Endodermal cell (in vitro differentiated cells): ENCODE measurements around the gene COTL1. TPM values are rescaled to one million over a fixed set of nuclear protein-coding genes. Genes with fewer than 3 reads are reported as not detected.

Experiments used
- DNase-seq: peaks from one replicate; pipeline ENCODE4 v3.0.0-alpha.2; 2017
- H3K27ac ChIP-seq: 2 replicates; pipeline ENCODE4 v1.5.1; 2013; ENCODE audit warnings: mild to moderate bottlenecking, low read depth, low read length, moderate library complexity
- H3K27me3 ChIP-seq: 2 replicates; pipeline ENCODE4 v1.6.1; 2013; ENCODE audit warnings: mild to moderate bottlenecking, low read length, moderate library complexity; ENCODE audit not compliant: insufficient read depth, control insufficient read depth, poor library complexity, severe bottlenecking
- H3K36me3 ChIP-seq: 2 replicates; pipeline ENCODE4 v1.7.0; 2013; ENCODE audit warnings: mild to moderate bottlenecking, low read length, moderate library complexity; ENCODE audit not compliant: control insufficient read depth, insufficient read depth
- H3K4me1 ChIP-seq: one replicate; pipeline ENCODE4 v1.7.0; 2013; ENCODE audit warnings: low read length; ENCODE audit not compliant: control insufficient read depth, insufficient read depth
- H3K4me3 ChIP-seq: 2 replicates; pipeline ENCODE4 v1.5.1; 2013; ENCODE audit warnings: mild to moderate bottlenecking, low read length, moderate library complexity
- H3K9ac ChIP-seq: 2 replicates; pipeline ENCODE4 v1.6.1; 2013; ENCODE audit warnings: mild to moderate bottlenecking, low read length, moderate library complexity; ENCODE audit not compliant: poor library complexity, severe bottlenecking; ENCODE audit errors: extremely low read depth
- H3K9me3 ChIP-seq: 2 replicates; pipeline ENCODE4 v1.6.1; 2013; ENCODE audit warnings: mild to moderate bottlenecking, low read length, moderate library complexity; ENCODE audit not compliant: control insufficient read depth
- H3K27ac Mint-ChIP-seq: 2 replicates; pipeline ENCODE4 v1.8.0; 2020; ENCODE audit warnings: mixed read lengths
- H3K27me3 Mint-ChIP-seq: 2 replicates; pipeline ENCODE4 v1.8.0; 2021; ENCODE audit warnings: mild to moderate bottlenecking, mixed read lengths; ENCODE audit not compliant: insufficient read depth
- H3K36me3 Mint-ChIP-seq: 2 replicates; pipeline ENCODE4 v1.8.0; 2020; ENCODE audit warnings: low read depth, mixed read lengths
- H3K4me1 Mint-ChIP-seq: 2 replicates; pipeline ENCODE4 v1.8.0; 2020; ENCODE audit warnings: mixed read lengths
- H3K4me3 Mint-ChIP-seq: 2 replicates; pipeline ENCODE4 v1.8.0; 2020; ENCODE audit warnings: mild to moderate bottlenecking, moderate library complexity, mixed read lengths
- H3K9me3 Mint-ChIP-seq: 2 replicates; pipeline ENCODE4 v1.8.0; 2020; ENCODE audit warnings: mild to moderate bottlenecking, mixed read lengths
- CTCF ChIP-seq: fragments of 200-600 bp; sonication (generic); conservative IDR thresholded peaks from 2 replicates; pipeline ENCODE4 v1.5.0; 2021; ENCODE audit warnings: antibody characterized with exemption, mild to moderate bottlenecking
- WGBS, 2 experiments: methylation state at CpG; one replicate each; pipeline versions ENCODE4 v1.1.5 to v1.1.7; 2013; ENCODE audit warnings: missing lambda C conversion rate in 2 of 2, mixed read lengths in 1 of 2; ENCODE audit not compliant: insufficient coverage in 1 of 2, insufficient read length in 1 of 2; 5-methylcytosine and 5-hydroxymethylcytosine counted together
- total RNA-seq, 2 donors: library from RNA; stranded (reverse); fragmentation: NEBNext Ultra II Directional in 1 of 2; extraction: Animal tissue kit (Norgen Biotek cat#: 25700) in 1 of 2; gene quantifications; 2 replicates in 1 of 2; 3 replicates in 1 of 2; pipeline ENCODE4 v1.2.1, GENCODE V29; 2021

Gene COTL1
- total RNA-seq, 2 donors from 2014 or later: 33.4 to 34.9 TPM

GRCh38 chr16:84532855-84533486 lies 84.9 kb downstream of the COTL1 start:
- no peak overlapping the region for H3K4me3 Mint-ChIP-seq
- TF ChIP-seq CTCF: no peak
- peaks cover 11% of the 10 kb centered on the region for H3K9me3 ChIP-seq
- no peak overlapping the region for H3K9ac ChIP-seq
- no peak overlapping the region for H3K27ac Mint-ChIP-seq
- no peak overlapping the region for H3K4me3 ChIP-seq
- peaks cover 27% of the 10 kb centered on the region for H3K4me1 Mint-ChIP-seq
- H3K27me3 ChIP-seq: no peaks in the 10 kb centered on the region
- H3K9me3 Mint-ChIP-seq: peaks cover 18% of the 10 kb centered on the region
- H3K27ac ChIP-seq: peak overlapping the region; percentile 83
- peaks cover 12% of the 10 kb centered on the region for H3K4me1 ChIP-seq
- peaks cover 3% of the 10 kb centered on the region for H3K27me3 Mint-ChIP-seq
- DNase-seq: no peak
- WGBS, 2 experiments: 71 to 82% methylated on average over 10 to 11 of the region's 11 CpGs
- no peaks in the 10 kb centered on the region for H3K36me3 Mint-ChIP-seq
- H3K36me3 ChIP-seq: no peaks in the 10 kb centered on the region

GRCh38 chr16:84532291-84532724 lies 85.6 kb downstream of the COTL1 start:
- Mint-ChIP-seq H3K9me3 (peaks cover 18% of the 10 kb centered on the region), H3K27ac (peak overlapping the region; percentile 82), H3K36me3 (no peaks in the 10 kb centered on the region), H3K27me3 (peaks cover 3% of the 10 kb centered on the region), H3K4me1 (peaks cover 22% of the 10 kb centered on the region), H3K4me3 (no peak overlapping the region)
- no peaks in the 10 kb centered on the region for H3K36me3 ChIP-seq
- H3K4me3 ChIP-seq: no peak overlapping the region
- no peak for TF ChIP-seq CTCF
- WGBS, 2 experiments: 11 to 34% methylated on average over 7 to 10 of the region's 10 CpGs
- H3K4me1 ChIP-seq: peaks cover 8% of the 10 kb centered on the region
- H3K27me3 ChIP-seq: no peaks in the 10 kb centered on the region
- DNase-seq: peak; percentile 86
- H3K9ac ChIP-seq: no peak overlapping the region
- peaks cover 11% of the 10 kb centered on the region for H3K9me3 ChIP-seq
- H3K27ac ChIP-seq: peak overlapping the region; percentile 83

- Histone ChIP-seq H3K27me3 (no peaks in the 10 kb centered on the region), H3K36me3 (no peaks in the 10 kb centered on the region), H3K4me1 (peaks cover 8% of the 10 kb centered on the region), H3K4me3 (no peak overlapping the region), H3K9ac (no peak overlapping the region), H3K9me3 (peaks cover 11% of the 10 kb centered on the region), H3K27ac (peak overlapping the region; percentile 83)
- Mint-ChIP-seq H3K36me3 (no peaks in the 10 kb centered on the region), H3K27ac (peak overlapping the region; percentile 82), H3K27me3 (peaks cover 3% of the 10 kb centered on the region), H3K4me3 (no peak overlapping the region), H3K9me3 (peaks cover 18% of the 10 kb centered on the region), H3K4me1 (peaks cover 25% of the 10 kb centered on the region)
- WGBS, 2 experiments: 70 to 82% methylated on average over 5 to 9 of the region's 9 CpGs
- TF ChIP-seq CTCF: no peak
- no peak for DNase-seq
Measured at GRCh38 chr16:84531671-84532111, 86.2 kb downstream of the COTL1 start.
